Keratinocyte (primary cell): ENCODE data around the gene MPZL1. TPM values are rescaled to one million over a fixed set of nuclear protein-coding genes. Genes with fewer than 3 reads are reported as not detected.

Experiments used
- DNase-seq: peaks from one replicate; pipeline ENCODE4 v3.0.0-alpha.2; 2011; ENCODE audit warnings: low read depth, missing footprints, low spot score
- FAIRE-seq: peaks from 2 replicates; lab custom pipeline; 2011; peaks lifted over from hg19 to GRCh38; lab: Jason Lieb, UNC
- H2AFZ ChIP-seq: 2 replicates; pipeline ENCODE4 v1.6.0; 2012; ENCODE audit warnings: low read length, control low read depth, inconsistent platforms; ENCODE audit not compliant: control insufficient read depth
- H3K27ac ChIP-seq: 2 replicates; pipeline ENCODE4 v1.5.1; 2011; ENCODE audit warnings: low read length; ENCODE audit not compliant: control insufficient read depth, insufficient read depth
- H3K27me3 ChIP-seq: 3 replicates; pipeline ENCODE4 v1.6.0; 2011; ENCODE audit warnings: low read length; ENCODE audit not compliant: control insufficient read depth, insufficient read depth; ENCODE audit errors: extremely low read depth
- H3K36me3 ChIP-seq, 2 experiments: 2 replicates in 1 of 2; 3 replicates in 1 of 2; pipeline ENCODE4 v1.5.1; 2011; ENCODE audit warnings: low read length in 2 of 2, mild to moderate bottlenecking in 1 of 2; ENCODE audit not compliant: control insufficient read depth in 2 of 2, insufficient read depth in 2 of 2; ENCODE audit errors: extremely low read depth in 1 of 2
- H3K4me1 ChIP-seq: 3 replicates; pipeline ENCODE4 v1.5.1; 2011; ENCODE audit warnings: low read length; ENCODE audit not compliant: control insufficient read depth, insufficient read depth; ENCODE audit errors: extremely low read depth
- H3K4me2 ChIP-seq: 3 replicates; pipeline ENCODE4 v1.6.0; 2011; ENCODE audit warnings: low read depth, low read length; ENCODE audit not compliant: control insufficient read depth, insufficient read depth; ENCODE audit errors: extremely low read depth
- H3K4me3 ChIP-seq, 3 experiments: fragments of 200-600 bp in 1 of 3; sonication (generic) in 1 of 3; 2 replicates in 2 of 3; 3 replicates in 1 of 3; pipeline ENCODE4 v1.5.1; 2011 to 2016; ENCODE audit warnings: low read length in 3 of 3, mild to moderate bottlenecking in 3 of 3, control low read depth in 2 of 3, inconsistent platforms in 1 of 3, low read depth in 1 of 3, mixed read lengths in 1 of 3, mixed run types in 1 of 3, moderate library complexity in 1 of 3; ENCODE audit not compliant: control insufficient read depth in 2 of 3, insufficient read depth in 2 of 3; ENCODE audit errors: extremely low read depth in 1 of 3
- H3K79me2 ChIP-seq: 2 replicates; pipeline ENCODE4 v1.6.0; 2012; ENCODE audit warnings: low read length; ENCODE audit not compliant: control insufficient read depth, insufficient read depth
- H3K9ac ChIP-seq: 3 replicates; pipeline ENCODE4 v1.6.0; 2011; ENCODE audit warnings: low read length; ENCODE audit not compliant: control insufficient read depth, insufficient read depth; ENCODE audit errors: extremely low read depth
- H3K9me1 ChIP-seq: 3 replicates; pipeline ENCODE4 v1.6.0; 2011; ENCODE audit warnings: low read length; ENCODE audit not compliant: control insufficient read depth, insufficient read depth; ENCODE audit errors: extremely low read depth
- H3K9me3 ChIP-seq: 2 replicates; pipeline ENCODE4 v1.5.1; 2012; ENCODE audit warnings: low read depth, low read length; ENCODE audit not compliant: control insufficient read depth
- H4K20me1 ChIP-seq: 3 replicates; pipeline ENCODE4 v1.6.0; 2011; ENCODE audit warnings: low read length; ENCODE audit not compliant: control insufficient read depth, insufficient read depth; ENCODE audit errors: extremely low read depth
- EZH2 ChIP-seq: IDR thresholded peaks from one replicate; pipeline ENCODE4 v1.6.1; 2012; ENCODE audit warnings: inconsistent platforms, mild to moderate bottlenecking, low read length, moderate library complexity
- dilution Hi-C: fragments of 300-500 bp; cut with MboI; formaldehyde crosslinking; loops from one replicate; pipeline ENCODE4 v1.7.0; 2020; ENCODE audit warnings: low sequenced_read_pairs; ENCODE audit not compliant: extremely low pct_ligation_motif_present
- polyA plus RNA-seq, 5 experiments: library from polyadenylated mRNA; depleted of rRNA in 3 of 5; stranded (reverse) in 3 of 5; stranded (forward) in 1 of 5; unstranded in 1 of 5; fragments of >200 nt; gene quantifications; 1 replicate in 1 of 5; 2 replicates in 3 of 5; 3 replicates in 1 of 5; pipeline versions ENCODE4 v1.2.1 to v1.2.3, GENCODE V29; 2011 to 2012; ENCODE audit warnings: missing spikeins in 2 of 5, low read depth in 1 of 5, low replicate concordance in 1 of 5
- TF ChIP-seq, protein P1 (sequence below), 3 experiments: IDR thresholded peaks in 1 of 3; conservative IDR thresholded peaks in 1 of 3; optimal IDR thresholded peaks in 1 of 3; 2 replicates in 2 of 3; 3 replicates in 1 of 3; pipeline versions ENCODE3 to v1.5.1; 2011; ENCODE audit warnings: low read length in 3 of 3, mild to moderate bottlenecking in 3 of 3, moderate library complexity in 2 of 3, control low read depth in 1 of 3, inconsistent platforms in 1 of 3; ENCODE audit not compliant: insufficient read depth in 2 of 3; ENCODE audit errors: extremely low read depth in 1 of 3

The MPZL1 gene
- polyA plus RNA-seq, 1 donor (not counting 4 experiments of a cell fraction or from before 2014, with no cell fraction given) = 195 TPM

DNA sequence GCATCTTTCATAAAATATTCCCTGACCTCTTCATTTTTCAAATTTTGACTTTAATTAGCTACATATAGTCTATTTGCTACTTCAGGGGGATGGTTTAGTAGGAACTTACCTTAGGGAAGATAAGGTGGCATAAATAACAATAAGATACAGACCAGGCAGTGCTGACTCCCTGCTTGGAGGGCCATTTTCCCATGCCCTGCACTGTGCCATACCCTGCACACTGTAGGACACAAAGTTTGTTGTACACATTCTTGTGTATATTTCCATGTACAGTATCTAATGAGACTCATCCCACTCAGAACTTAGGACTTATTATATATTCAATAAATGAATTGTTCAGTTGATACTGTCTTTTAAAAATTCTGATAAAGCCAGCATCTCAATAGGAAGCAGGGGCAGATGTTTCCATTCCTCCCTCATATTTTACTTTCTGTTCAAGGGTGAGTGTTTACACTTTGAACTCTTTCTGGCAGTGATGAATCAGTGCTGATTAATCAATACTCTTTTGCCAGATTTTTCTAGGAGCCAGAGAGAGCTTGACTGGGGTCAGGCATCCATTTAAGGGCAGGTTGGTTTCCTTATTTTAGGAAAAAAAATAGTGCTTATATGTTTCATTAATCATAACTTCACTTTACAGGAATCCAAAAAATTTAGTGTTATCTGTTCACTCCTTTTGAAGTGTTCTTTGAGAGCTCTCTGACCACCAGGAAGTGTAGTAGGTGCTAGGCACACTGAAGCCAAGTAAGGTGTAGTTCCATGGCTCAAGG lies 30.6 kb downstream of the MPZL1 start:
- no peaks in the 10 kb centered on the region for H3K9me1 ChIP-seq
- peaks cover 81% of the 10 kb centered on the region for H3K79me2 ChIP-seq
- H3K36me3 ChIP-seq = no peaks in the 10 kb centered on the region
- no peak for FAIRE-seq
- dilution Hi-C loops = no loop called here
- peak overlapping the region; percentile 90 for H3K27ac ChIP-seq
- peak overlapping the region; percentile 51 for H3K9ac ChIP-seq
- DNase-seq = no peak
- peaks cover 5% of the 10 kb centered on the region for H4K20me1 ChIP-seq
- TF ChIP-seq, protein P1, sequence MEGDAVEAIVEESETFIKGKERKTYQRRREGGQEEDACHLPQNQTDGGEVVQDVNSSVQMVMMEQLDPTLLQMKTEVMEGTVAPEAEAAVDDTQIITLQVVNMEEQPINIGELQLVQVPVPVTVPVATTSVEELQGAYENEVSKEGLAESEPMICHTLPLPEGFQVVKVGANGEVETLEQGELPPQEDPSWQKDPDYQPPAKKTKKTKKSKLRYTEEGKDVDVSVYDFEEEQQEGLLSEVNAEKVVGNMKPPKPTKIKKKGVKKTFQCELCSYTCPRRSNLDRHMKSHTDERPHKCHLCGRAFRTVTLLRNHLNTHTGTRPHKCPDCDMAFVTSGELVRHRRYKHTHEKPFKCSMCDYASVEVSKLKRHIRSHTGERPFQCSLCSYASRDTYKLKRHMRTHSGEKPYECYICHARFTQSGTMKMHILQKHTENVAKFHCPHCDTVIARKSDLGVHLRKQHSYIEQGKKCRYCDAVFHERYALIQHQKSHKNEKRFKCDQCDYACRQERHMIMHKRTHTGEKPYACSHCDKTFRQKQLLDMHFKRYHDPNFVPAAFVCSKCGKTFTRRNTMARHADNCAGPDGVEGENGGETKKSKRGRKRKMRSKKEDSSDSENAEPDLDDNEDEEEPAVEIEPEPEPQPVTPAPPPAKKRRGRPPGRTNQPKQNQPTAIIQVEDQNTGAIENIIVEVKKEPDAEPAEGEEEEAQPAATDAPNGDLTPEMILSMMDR (optimal IDR thresholded peaks at IDR 0.05 in 1 of 3, IDR thresholded peaks at IDR 0.05 in 1 of 3, conservative IDR thresholded peaks at IDR 0.05 in 1 of 3; ENCODE audit: extremely low read depth in 1 of 3, insufficient read depth in 2 of 3, low read length in 3 of 3) = no peak
- TF ChIP-seq EZH2 = no peak
- no peaks in the 10 kb centered on the region for H3K9me3 ChIP-seq
- peak overlapping the region in 2 of 3 experiments; percentile 27 to 28 for H3K4me3 ChIP-seq
- peak overlapping the region; percentile 34 for H2AFZ ChIP-seq
- peak overlapping the region; percentile 86 for H3K4me2 ChIP-seq
- no peaks in the 10 kb centered on the region for H3K27me3 ChIP-seq
- H3K4me1 ChIP-seq = peaks cover 42% of the 10 kb centered on the region

- H3K79me2 ChIP-seq = peaks cover 78% of the 10 kb centered on the region
- H3K9me3 ChIP-seq = no peaks in the 10 kb centered on the region
- no peak for TF ChIP-seq EZH2
- TF ChIP-seq, protein P1 (optimal IDR thresholded peaks at IDR 0.05 in 1 of 3, IDR thresholded peaks at IDR 0.05 in 1 of 3, conservative IDR thresholded peaks at IDR 0.05 in 1 of 3; ENCODE audit: extremely low read depth in 1 of 3, insufficient read depth in 2 of 3, low read length in 3 of 3) = no peak
- no peak overlapping the region for H2AFZ ChIP-seq
- H3K36me3 ChIP-seq = no peaks in the 10 kb centered on the region
- no peak overlapping the region for H3K27ac ChIP-seq
- FAIRE-seq (no peak), DNase-seq (no peak)
- H4K20me1 ChIP-seq = peaks cover 5% of the 10 kb centered on the region
- H3K9me1 ChIP-seq = no peaks in the 10 kb centered on the region
- no peak overlapping the region for H3K9ac ChIP-seq
- H3K4me2 ChIP-seq = no peak overlapping the region
- no peaks in the 10 kb centered on the region for H3K27me3 ChIP-seq
- dilution Hi-C loops = no loop called here
- peaks cover 39% of the 10 kb centered on the region for H3K4me1 ChIP-seq
- no peak overlapping the region for H3K4me3 ChIP-seq
Measured at GRCh38 chr1:167755654-167756053, 33.9 kb downstream of the MPZL1 start.
